HEK293 (cell line): ENCODE results near the gene BMERB1.

Experiments used
- TF ChIP-seq, protein P1 (sequence below): fragments of 450-650 bp; formaldehyde crosslinking; optimal IDR thresholded peaks from 2 replicates; pipeline ENCODE3; 2016; ENCODE audit warnings: missing biosample characterization, mild to moderate bottlenecking, missing genetic modification characterization
- TF ChIP-seq, protein P2 (sequence below): fragments of 450-650 bp; formaldehyde crosslinking; IDR thresholded peaks from 2 replicates; pipeline ENCODE4 v1.5.1; 2016; ENCODE audit warnings: missing biosample characterization, missing genetic modification characterization

DNA sequence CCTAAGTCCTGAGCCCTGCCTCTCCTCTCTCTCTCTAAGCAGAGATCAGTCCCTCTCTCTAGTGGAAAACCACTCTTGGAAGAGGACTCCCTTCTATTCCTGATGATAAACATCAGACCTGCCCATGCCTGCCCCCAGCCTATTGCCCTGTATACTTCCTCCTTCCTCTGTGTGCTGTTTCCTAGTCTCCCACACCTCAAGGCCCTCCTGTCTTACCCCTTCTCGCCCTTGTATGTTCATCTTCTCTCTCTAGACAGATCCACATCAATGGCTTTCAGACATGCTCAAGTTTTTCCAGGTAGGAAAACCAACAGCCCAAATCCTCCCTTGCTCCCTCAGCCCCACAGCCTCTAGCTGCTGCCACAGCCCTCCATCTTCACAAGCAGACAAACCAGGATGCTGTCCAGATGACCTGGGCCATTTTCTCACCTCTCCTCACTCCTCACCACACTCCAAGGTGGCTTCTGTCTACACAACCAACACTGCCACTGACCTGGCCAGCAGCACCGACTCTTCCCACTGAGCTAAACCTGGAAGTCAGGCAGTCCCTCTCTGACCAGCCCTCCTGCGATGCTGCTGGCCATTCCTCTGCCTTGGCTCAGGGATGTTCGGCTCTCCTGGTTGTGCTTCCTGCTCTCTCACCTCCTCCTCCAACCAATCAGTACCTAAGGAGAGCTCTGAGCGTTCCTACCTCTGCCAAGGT is 172.3 kb downstream of the BMERB1 start:
- TF ChIP-seq, protein P1, sequence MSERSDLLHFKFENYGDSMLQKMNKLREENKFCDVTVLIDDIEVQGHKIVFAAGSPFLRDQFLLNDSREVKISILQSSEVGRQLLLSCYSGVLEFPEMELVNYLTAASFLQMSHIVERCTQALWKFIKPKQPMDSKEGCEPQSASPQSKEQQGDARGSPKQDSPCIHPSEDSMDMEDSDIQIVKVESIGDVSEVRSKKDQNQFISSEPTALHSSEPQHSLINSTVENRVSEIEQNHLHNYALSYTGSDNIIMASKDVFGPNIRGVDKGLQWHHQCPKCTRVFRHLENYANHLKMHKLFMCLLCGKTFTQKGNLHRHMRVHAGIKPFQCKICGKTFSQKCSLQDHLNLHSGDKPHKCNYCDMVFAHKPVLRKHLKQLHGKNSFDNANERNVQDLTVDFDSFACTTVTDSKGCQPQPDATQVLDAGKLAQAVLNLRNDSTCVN (tag by site-specific recombination): no peak
- TF ChIP-seq, protein P2, sequence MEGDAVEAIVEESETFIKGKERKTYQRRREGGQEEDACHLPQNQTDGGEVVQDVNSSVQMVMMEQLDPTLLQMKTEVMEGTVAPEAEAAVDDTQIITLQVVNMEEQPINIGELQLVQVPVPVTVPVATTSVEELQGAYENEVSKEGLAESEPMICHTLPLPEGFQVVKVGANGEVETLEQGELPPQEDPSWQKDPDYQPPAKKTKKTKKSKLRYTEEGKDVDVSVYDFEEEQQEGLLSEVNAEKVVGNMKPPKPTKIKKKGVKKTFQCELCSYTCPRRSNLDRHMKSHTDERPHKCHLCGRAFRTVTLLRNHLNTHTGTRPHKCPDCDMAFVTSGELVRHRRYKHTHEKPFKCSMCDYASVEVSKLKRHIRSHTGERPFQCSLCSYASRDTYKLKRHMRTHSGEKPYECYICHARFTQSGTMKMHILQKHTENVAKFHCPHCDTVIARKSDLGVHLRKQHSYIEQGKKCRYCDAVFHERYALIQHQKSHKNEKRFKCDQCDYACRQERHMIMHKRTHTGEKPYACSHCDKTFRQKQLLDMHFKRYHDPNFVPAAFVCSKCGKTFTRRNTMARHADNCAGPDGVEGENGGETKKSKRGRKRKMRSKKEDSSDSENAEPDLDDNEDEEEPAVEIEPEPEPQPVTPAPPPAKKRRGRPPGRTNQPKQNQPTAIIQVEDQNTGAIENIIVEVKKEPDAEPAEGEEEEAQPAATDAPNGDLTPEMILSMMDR (tag by site-specific recombination): no peak
